Transverse colon (tissue), 4 donors: Measurements from ENCODE around the gene TTLL3. TPM values are rescaled to one million over a fixed set of nuclear protein-coding genes. Genes with fewer than 3 reads are reported as not detected.
"Not testable (repeated sequence)": the region's sequence is repeated elsewhere in the genome, so short reads cannot be mapped to it uniquely, and the experiment has no call there.

ENCODE experiments used
- DNase-seq: peaks from one replicate; pipeline ENCODE4 v3.0.0-alpha.2; 2019
- H3K27ac ChIP-seq, 4 donors: fragments of 200-600 bp; sonication (generic); 2 replicates each; pipeline ENCODE4 v1.5.1; 2016 to 2018; ENCODE audit warnings: inconsistent platforms in 4 of 4
- H3K27me3 ChIP-seq: fragments of 200-600 bp; sonication (generic); 2 replicates; pipeline ENCODE4 v1.5.1; 2017; ENCODE audit warnings: inconsistent platforms
- H3K36me3 ChIP-seq, 4 donors: fragments of 200-600 bp; sonication (generic); 2 replicates each; pipeline ENCODE4 v1.5.1; 2017 to 2019; ENCODE audit warnings: inconsistent platforms in 4 of 4
- H3K4me1 ChIP-seq, 4 donors: fragments of 200-600 bp; sonication (generic); 2 replicates each; pipeline ENCODE4 v1.5.1; 2017 to 2020; ENCODE audit warnings: inconsistent platforms in 4 of 4
- H3K4me3 ChIP-seq, 4 donors: fragments of 200-600 bp; sonication (generic); 1 replicate in 1 of 4; 2 replicates in 3 of 4; pipeline versions ENCODE4 v1.5.1 to v1.6.1; 2017 to 2019; ENCODE audit warnings: inconsistent platforms in 4 of 4
- H3K9me3 ChIP-seq, 2 donors: fragments of 200-600 bp; sonication (generic); 2 replicates each; pipeline ENCODE4 v1.5.1; 2017 to 2019; ENCODE audit warnings: inconsistent platforms in 2 of 2
- CTCF ChIP-seq, 5 experiments: fragments of 200-600 bp in 3 of 5; fragments of 450-650 bp in 2 of 5; sonication (generic) in 3 of 5; IDR thresholded peaks; 1 replicate in 2 of 5; 2 replicates in 3 of 5; pipeline ENCODE4 v1.5.1; 2016 to 2017; ENCODE audit warnings: antibody characterized with exemption in 5 of 5, inconsistent platforms in 3 of 5, mild to moderate bottlenecking in 2 of 5, moderate library complexity in 1 of 5
- EP300 ChIP-seq: sonication (generic); formaldehyde crosslinking; IDR thresholded peaks from one replicate; pipeline ENCODE4 v1.6.1; 2017; ENCODE audit warnings: antibody characterized with exemption, low read depth
- POLR2A ChIP-seq: fragments of 450-650 bp; IDR thresholded peaks from one replicate; pipeline ENCODE4 v1.6.1; 2016; ENCODE audit warnings: antibody characterized with exemption, mild to moderate bottlenecking, moderate library complexity
- POLR2AphosphoS5 ChIP-seq, 3 donors: sonication (generic); formaldehyde crosslinking; IDR thresholded peaks; one replicate each; pipeline ENCODE4 v1.6.1; 2016; ENCODE audit warnings: antibody characterized with exemption in 3 of 3
- WGBS, 2 donors: methylation state at CpG; one replicate each; pipeline ENCODE4 v1.1.5; 2018; ENCODE audit warnings: low coverage in 1 of 2; 5-methylcytosine and 5-hydroxymethylcytosine counted together
- in situ Hi-C, 4 donors: fragments of 200-750 bp; cut with MboI; loops; one replicate each; pipeline versions ENCODE4 v1.15.0 to v1.15.1; 2017; ENCODE audit warnings: low sequenced_read_pairs in 3 of 4, low pct_ligation_motif_present in 1 of 4, low pct_unique_long_range_greater_than_20kb in 1 of 4
- intact Hi-C: fragments of 100-400 bp; cut with DNase I; formaldehyde crosslinking; loops from one replicate; pipeline ENCODE4 v1.15.1; 2023; ENCODE audit warnings: low total_unique reads
- total RNA-seq, 4 donors: library from RNA; depleted of rRNA; stranded (reverse); fragments of >200 nt; gene quantifications; one replicate each; pipeline ENCODE4 v1.1.0, GENCODE V29; 2016

The TTLL3 gene
- total RNA-seq, 4 donors from 2014 or later = 47.4 to 352 (median 154) TPM

- Histone ChIP-seq H3K4me1 (peaks cover 10 to 38% (median 30%) of the 10 kb centered on the region in 4 donors), H3K36me3 (no peaks in the 10 kb centered on the region), H3K9me3 (no peaks in the 10 kb centered on the region), H3K4me3 (peak overlapping the region in 3 of 4 donors; percentile 61 to 72 (median 68)), H3K27me3 (no peaks in the 10 kb centered on the region), H3K27ac (peak overlapping the region; percentile 81 to 89 (median 87))
- intact Hi-C loops = no loop called here
- TF ChIP-seq POLR2A (no peak), CTCF (IDR thresholded peaks at IDR 0.05) (no peak), POLR2AphosphoS5 (IDR thresholded peaks at IDR 0.05) (no peak), EP300 (no peak)
- in situ Hi-C loops = no loop called here
- WGBS, 2 donors = 68% methylated on average over 5 of the region's 5 CpGs; no CpG with 5 or more reads in 1 of the 2 donors
- DNase-seq = no peak
These were observed 41.0 kb upstream of the TTLL3 start for GRCh38 chr3:9769012-9769411.

DNA sequence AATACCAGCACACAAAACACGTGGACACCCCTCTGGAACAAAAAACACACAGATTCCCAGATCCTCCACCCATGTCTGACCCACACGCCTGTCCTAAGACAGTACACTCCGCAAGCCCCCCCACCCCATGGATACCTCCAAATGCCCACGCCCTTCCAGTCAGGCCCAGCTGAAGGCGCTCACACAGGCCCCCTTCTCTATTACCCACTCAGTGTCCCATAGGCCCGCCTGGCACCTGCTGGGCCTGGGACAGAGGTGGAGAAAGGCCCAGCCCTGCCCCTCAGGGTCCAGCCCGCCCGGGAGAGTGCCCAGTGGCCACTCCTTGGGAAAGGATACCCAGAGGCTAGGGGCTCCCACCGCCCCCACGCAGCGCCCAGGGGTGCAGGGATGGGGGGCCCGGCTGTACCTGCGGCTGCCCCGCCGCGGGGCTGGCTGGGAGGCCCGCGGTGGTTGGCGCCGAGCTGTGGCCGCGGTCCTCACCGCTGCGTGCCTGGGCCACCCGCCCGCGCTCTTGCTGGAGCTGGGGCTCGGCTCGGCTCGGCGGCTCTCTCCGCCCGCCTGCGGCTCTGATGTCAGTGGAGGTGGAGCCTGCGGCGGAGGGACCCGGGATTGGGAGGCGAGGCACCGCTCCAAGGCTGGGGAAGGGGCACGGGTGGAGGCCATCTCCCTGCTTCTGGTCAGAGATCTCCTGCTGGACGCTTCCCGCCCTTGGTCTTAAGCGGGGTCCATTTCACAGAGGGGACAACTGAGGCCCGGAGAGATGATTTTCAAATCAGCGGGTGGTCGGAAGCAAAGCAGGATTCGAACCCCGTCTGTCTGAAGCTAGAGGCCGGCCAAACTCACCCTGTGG lies 40.4 kb upstream of the TTLL3 start, which contains the start of gene CAMK1:
Gene CAMK1 (minus strand): TSS at position 522 of the 850 bp plus-strand sequence. CDS start 2,198 bp downstream, outside the sequence.
- Histone ChIP-seq H3K9me3 (no peaks in the 10 kb centered on the region), H3K27ac (peak within 1 kb of the TSS; percentile 81 to 89 (median 87)), H3K36me3 (no peaks in the 10 kb centered on the region), H3K4me3 (peak within 1 kb of the TSS; percentile 50 to 72 (median 64)), H3K27me3 (no peaks in the 10 kb centered on the region), H3K4me1 (peaks cover 10 to 38% (median 30%) of the 10 kb centered on the region in 4 donors)
- WGBS, 2 donors = 10% methylated on average over 4 to 29 of the region's 49 CpGs
- intact Hi-C loops = no loop called here
- in situ Hi-C loops = no loop called here
- DNase-seq = peak; percentile 84
- TF ChIP-seq CTCF (IDR thresholded peaks at IDR 0.05) = no peak
- TF ChIP-seq POLR2A = peak; percentile 35
- TF ChIP-seq POLR2AphosphoS5 (IDR thresholded peaks at IDR 0.05) = peak; percentile 33 to 74 (median 49)

GRCh38 chr3:9770276-9770812 lies 39.7 kb upstream of the TTLL3 start:
- Histone ChIP-seq H3K9me3 (no peaks in the 10 kb centered on the region), H3K36me3 (no peaks in the 10 kb centered on the region), H3K4me3 (peak overlapping the region; percentile 50 to 72 (median 64)), H3K27me3 (no peaks in the 10 kb centered on the region), H3K27ac (peak overlapping the region; percentile 81 to 89 (median 87)), H3K4me1 (peaks cover 10 to 38% (median 30%) of the 10 kb centered on the region in 4 donors)
- WGBS, 2 donors = 0 to 28% methylated on average over 5 to 15 of the region's 15 CpGs
- in situ Hi-C loops = no loop called here
- TF ChIP-seq POLR2A = no peak
- TF ChIP-seq POLR2AphosphoS5 (IDR thresholded peaks at IDR 0.05) = peak in 1 of 3 donors; percentile 34
- intact Hi-C loops = no loop called here
- peak; percentile 86 for DNase-seq

DNA sequence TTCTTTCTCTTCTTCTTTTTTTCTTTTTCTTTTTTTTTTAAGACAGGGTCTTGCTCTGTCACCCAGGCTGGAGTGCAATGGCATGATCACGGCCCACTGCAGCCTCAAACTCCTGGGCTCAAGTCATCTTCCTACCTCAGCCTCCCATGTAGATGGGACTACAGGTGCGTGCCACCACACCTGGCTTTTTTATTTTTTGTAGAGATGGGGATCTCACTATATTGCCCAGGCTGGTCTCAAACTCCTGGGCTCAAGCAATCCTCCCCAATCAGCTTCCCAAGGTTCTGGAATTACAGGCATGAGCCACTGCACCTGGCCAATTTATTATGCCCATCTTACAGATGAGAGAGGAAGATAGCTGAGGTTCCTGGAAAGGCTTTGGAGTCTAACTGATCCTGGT lies 39.1 kb upstream of the TTLL3 start:
- Histone ChIP-seq H3K27ac (peak overlapping the region; percentile 81 to 89 (median 87)), H3K4me1 (peaks cover 10 to 38% (median 30%) of the 10 kb centered on the region in 4 donors)
- H3K4me3 ChIP-seq, H3K36me3 ChIP-seq, H3K9me3 ChIP-seq, in situ Hi-C loops, H3K27me3 ChIP-seq, DNase-seq, intact Hi-C loops: not testable (repeated sequence)
- 92 to 95% methylated on average over 2 of the region's 2 CpGs for WGBS, 2 donors
